ENCODE measurements around the gene FBXL16. TPM values are rescaled to one million over a fixed set of nuclear protein-coding genes. Genes with fewer than 3 reads are reported as not detected.

FBXL16 gene
- total and polyA plus RNA-seq, 9 of the 15 experiments (the other 6 are each of a cell fraction or from before 2014, with no cell fraction given): 0.21 to 8.2 (median 1.7) TPM

DNA sequence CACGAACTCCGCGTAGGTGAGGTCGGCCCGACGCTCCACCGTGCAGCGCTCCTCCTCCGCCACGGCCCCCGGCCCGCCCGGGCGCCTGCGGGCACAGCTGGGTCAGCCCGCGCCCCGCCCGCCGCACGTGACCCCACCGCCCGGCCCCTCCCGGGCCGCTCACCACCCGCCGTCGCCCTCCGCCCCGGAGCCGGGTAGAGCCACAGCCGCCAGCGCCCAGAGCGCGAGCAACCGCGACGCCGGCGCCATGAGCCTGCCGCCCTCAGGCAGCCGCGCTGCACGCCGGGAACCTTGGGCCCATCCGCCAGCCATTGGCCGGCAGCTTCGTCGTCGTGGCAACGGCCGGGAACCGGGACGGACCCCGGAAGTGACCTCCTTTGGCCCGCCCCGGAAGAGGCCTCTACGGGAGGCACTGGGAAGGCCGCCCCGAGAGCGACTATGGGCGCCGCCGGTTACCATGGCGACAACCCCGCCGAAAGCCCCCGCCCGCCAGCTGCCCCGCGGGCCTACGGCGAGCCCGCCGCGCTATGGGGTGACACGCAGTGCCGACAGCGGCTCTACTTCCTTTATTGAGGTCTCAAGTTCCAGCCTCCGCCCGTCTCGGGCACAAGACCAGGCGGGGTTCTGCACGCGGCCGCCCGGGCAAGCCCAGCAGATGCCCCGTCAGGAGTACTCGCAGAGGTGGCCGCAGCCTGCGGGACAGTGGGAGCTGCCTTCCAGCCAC is 21.4 kb downstream of the FBXL16 start, which contains the start of gene JMJD8 (continued):
- TF ChIP-seq, protein P1, sequence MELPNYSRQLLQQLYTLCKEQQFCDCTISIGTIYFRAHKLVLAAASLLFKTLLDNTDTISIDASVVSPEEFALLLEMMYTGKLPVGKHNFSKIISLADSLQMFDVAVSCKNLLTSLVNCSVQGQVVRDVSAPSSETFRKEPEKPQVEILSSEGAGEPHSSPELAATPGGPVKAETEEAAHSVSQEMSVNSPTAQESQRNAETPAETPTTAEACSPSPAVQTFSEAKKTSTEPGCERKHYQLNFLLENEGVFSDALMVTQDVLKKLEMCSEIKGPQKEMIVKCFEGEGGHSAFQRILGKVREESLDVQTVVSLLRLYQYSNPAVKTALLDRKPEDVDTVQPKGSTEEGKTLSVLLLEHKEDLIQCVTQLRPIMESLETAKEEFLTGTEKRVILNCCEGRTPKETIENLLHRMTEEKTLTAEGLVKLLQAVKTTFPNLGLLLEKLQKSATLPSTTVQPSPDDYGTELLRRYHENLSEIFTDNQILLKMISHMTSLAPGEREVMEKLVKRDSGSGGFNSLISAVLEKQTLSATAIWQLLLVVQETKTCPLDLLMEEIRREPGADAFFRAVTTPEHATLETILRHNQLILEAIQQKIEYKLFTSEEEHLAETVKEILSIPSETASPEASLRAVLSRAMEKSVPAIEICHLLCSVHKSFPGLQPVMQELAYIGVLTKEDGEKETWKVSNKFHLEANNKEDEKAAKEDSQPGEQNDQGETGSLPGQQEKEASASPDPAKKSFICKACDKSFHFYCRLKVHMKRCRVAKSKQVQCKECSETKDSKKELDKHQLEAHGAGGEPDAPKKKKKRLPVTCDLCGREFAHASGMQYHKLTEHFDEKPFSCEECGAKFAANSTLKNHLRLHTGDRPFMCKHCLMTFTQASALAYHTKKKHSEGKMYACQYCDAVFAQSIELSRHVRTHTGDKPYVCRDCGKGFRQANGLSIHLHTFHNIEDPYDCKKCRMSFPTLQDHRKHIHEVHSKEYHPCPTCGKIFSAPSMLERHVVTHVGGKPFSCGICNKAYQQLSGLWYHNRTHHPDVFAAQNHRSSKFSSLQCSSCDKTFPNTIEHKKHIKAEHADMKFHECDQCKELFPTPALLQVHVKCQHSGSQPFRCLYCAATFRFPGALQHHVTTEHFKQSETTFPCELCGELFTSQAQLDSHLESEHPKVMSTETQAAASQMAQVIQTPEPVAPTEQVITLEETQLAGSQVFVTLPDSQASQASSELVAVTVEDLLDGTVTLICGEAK (IDR thresholded peaks at IDR 0.05): peak; percentile 97
- TF ChIP-seq, protein P1 (CRISPR knock-in tag; IDR thresholded peaks at IDR 0.05): no peak
- TF ChIP-seq MAZ (CRISPR knock-in tag; conservative IDR thresholded peaks at IDR 0.05 in 1 of 2, IDR thresholded peaks at IDR 0.05 in 1 of 2) (peak; percentile 32 to 34; a peak in 2 of 4 replicates), POLR2A (conservative IDR thresholded peaks at IDR 0.05) (peak; percentile 59; the same call in 1 of the 2 replicates), POLR2B (IDR thresholded peaks at IDR 0.05; ENCODE audit: low read depth, partially characterized antibody) (peak; percentile 58), ELF2 (CRISPR knock-in tag; IDR thresholded peaks at IDR 0.05) (peak; percentile 76), RFX7 (CRISPR knock-in tag; IDR thresholded peaks at IDR 0.05) (no peak)
- TF ChIP-seq, protein P2, sequence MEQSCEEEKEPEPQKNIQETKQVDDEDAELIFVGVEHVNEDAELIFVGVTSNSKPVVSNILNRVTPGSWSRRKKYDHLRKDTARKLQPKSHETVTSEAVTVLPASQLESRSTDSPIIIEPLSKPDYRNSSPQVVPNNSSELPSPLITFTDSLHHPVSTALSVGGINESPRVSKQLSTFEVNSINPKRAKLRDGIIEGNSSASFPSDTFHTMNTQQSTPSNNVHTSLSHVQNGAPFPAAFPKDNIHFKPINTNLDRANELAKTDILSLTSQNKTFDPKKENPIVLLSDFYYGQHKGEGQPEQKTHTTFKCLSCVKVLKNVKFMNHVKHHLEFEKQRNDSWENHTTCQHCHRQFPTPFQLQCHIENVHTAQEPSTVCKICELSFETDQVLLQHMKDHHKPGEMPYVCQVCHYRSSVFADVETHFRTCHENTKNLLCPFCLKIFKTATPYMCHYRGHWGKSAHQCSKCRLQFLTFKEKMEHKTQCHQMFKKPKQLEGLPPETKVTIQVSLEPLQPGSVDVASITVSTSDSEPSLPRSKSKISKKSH (CRISPR knock-in tag; IDR thresholded peaks at IDR 0.05): no peak
- TF ChIP-seq, protein P3, sequence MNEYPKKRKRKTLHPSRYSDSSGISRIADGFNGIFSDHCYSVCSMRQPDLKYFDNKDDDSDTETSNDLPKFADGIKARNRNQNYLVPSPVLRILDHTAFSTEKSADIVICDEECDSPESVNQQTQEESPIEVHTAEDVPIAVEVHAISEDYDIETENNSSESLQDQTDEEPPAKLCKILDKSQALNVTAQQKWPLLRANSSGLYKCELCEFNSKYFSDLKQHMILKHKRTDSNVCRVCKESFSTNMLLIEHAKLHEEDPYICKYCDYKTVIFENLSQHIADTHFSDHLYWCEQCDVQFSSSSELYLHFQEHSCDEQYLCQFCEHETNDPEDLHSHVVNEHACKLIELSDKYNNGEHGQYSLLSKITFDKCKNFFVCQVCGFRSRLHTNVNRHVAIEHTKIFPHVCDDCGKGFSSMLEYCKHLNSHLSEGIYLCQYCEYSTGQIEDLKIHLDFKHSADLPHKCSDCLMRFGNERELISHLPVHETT (CRISPR knock-in tag; conservative IDR thresholded peaks at IDR 0.05 in 1 of 2, IDR thresholded peaks at IDR 0.05 in 1 of 2): peak in 1 of 2 experiments; percentile 92; a peak in 2 of 4 replicates
- TF ChIP-seq, protein P4, sequence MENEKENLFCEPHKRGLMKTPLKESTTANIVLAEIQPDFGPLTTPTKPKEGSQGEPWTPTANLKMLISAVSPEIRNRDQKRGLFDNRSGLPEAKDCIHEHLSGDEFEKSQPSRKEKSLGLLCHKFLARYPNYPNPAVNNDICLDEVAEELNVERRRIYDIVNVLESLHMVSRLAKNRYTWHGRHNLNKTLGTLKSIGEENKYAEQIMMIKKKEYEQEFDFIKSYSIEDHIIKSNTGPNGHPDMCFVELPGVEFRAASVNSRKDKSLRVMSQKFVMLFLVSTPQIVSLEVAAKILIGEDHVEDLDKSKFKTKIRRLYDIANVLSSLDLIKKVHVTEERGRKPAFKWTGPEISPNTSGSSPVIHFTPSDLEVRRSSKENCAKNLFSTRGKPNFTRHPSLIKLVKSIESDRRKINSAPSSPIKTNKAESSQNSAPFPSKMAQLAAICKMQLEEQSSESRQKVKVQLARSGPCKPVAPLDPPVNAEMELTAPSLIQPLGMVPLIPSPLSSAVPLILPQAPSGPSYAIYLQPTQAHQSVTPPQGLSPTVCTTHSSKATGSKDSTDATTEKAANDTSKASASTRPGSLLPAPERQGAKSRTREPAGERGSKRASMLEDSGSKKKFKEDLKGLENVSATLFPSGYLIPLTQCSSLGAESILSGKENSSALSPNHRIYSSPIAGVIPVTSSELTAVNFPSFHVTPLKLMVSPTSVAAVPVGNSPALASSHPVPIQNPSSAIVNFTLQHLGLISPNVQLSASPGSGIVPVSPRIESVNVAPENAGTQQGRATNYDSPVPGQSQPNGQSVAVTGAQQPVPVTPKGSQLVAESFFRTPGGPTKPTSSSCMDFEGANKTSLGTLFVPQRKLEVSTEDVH (IDR thresholded peaks at IDR 0.05; ENCODE audit: low read depth, partially characterized antibody): peak; percentile 81

All from K562 (cell line).